Hepatic stellate cell (primary cell): ENCODE measurements around the gene ANP32B.
"Not testable (repeated sequence)": the region's sequence is repeated elsewhere in the genome, so short reads cannot be mapped to it uniquely, and the experiment has no call there.

ENCODE experiments used
- DNase-seq: peaks from one replicate; pipeline ENCODE4 v3.0.0; 2011; ENCODE audit warnings: low spot score

The ANP32B gene

GRCh38 chr9:97982683-97983588 lies at the start of gene ANP32B:
Gene ANP32B, plus strand, starts transcription at chr9:97983341. Its CDS starts 215 bp downstream, at chr9:97983556.
- DNase-seq: peak; percentile 85

GRCh38 chr9:97934321-97935115 lies 48.6 kb upstream of the ANP32B start:
- DNase-seq: no peak

- no peak for DNase-seq
These were observed 47.9 kb upstream of the ANP32B start for GRCh38 chr9:97935276-97935675.

GRCh38 chr9:97936998-97937397 lies 46.1 kb upstream of the ANP32B start:
- DNase-seq: no peak

GRCh38 chr9:97938081-97938644 lies 45.0 kb upstream of the ANP32B start, which contains the start of gene HEMGN:
Gene HEMGN, minus strand, starts transcription at chr9:97938172. Its CDS starts 36 bp downstream, at chr9:97938136.
- DNase-seq: no peak

GRCh38 chr9:97940233-97940632 lies 42.9 kb upstream of the ANP32B start:
- DNase-seq: no peak

GRCh38 chr9:97940741-97941140 lies 42.4 kb upstream of the ANP32B start:
- no peak for DNase-seq

GRCh38 chr9:97941323-97941722 lies 41.8 kb upstream of the ANP32B start:
- DNase-seq: no peak

- no peak for DNase-seq
These were observed 39.8 kb upstream of the ANP32B start for GRCh38 chr9:97943308-97943855.

- DNase-seq: no peak
These were observed 38.5 kb upstream of the ANP32B start for GRCh38 chr9:97944612-97945011.

- not testable (repeated sequence) for DNase-seq
These were observed 37.7 kb upstream of the ANP32B start for GRCh38 chr9:97945470-97945869.

GRCh38 chr9:97947094-97947493 lies 36.0 kb upstream of the ANP32B start:
- not testable (repeated sequence) for DNase-seq

GRCh38 chr9:97950873-97951272 lies 32.3 kb upstream of the ANP32B start:
- DNase-seq: not testable (repeated sequence)

- DNase-seq: no peak
These were observed 28.6 kb upstream of the ANP32B start for GRCh38 chr9:97954550-97954989.

GRCh38 chr9:97956331-97956730 lies 26.8 kb upstream of the ANP32B start:
- no peak for DNase-seq

GRCh38 chr9:97958812-97959511 lies 24.2 kb upstream of the ANP32B start:
- DNase-seq: peak; percentile 20

- no peak for DNase-seq
These were observed 23.6 kb upstream of the ANP32B start for GRCh38 chr9:97959585-97959984.

GRCh38 chr9:97960678-97961328 lies 22.3 kb upstream of the ANP32B start:
- not testable (repeated sequence) for DNase-seq

- no peak for DNase-seq
These were observed 21.8 kb upstream of the ANP32B start for GRCh38 chr9:97961361-97961760.

GRCh38 chr9:97962136-97962535 lies 21.0 kb upstream of the ANP32B start:
- DNase-seq: no peak

- DNase-seq: no peak
These were observed 20.6 kb upstream of the ANP32B start for GRCh38 chr9:97962575-97962974.
